IPS-20b (cell line): ENCODE measurements around the gene GLIPR1L2.

ENCODE experiments used
- H3K27ac ChIP-seq: one replicate; pipeline ENCODE4 v1.5.1; 2013; ENCODE audit warnings: low read length
- H3K27me3 ChIP-seq: 2 replicates; pipeline ENCODE4 v1.6.1; 2013; ENCODE audit warnings: mild to moderate bottlenecking, low read length, inconsistent platforms; ENCODE audit not compliant: insufficient read depth
- H3K36me3 ChIP-seq: 2 replicates; pipeline ENCODE4 v1.6.1; 2013; ENCODE audit warnings: low read depth, mild to moderate bottlenecking, inconsistent platforms, low read length, moderate library complexity; ENCODE audit not compliant: insufficient read depth
- H3K4me1 ChIP-seq: 2 replicates; pipeline ENCODE4 v1.6.1; 2013; ENCODE audit warnings: mild to moderate bottlenecking, control low read depth, inconsistent platforms, low read length, moderate library complexity; ENCODE audit not compliant: insufficient read depth
- H3K4me3 ChIP-seq: 2 replicates; pipeline ENCODE4 v1.5.1; 2013; ENCODE audit warnings: mild to moderate bottlenecking, low read length, inconsistent platforms
- H3K9ac ChIP-seq: 2 replicates; pipeline ENCODE4 v1.6.1; 2013; ENCODE audit warnings: low read depth, mild to moderate bottlenecking, inconsistent platforms, low read length, moderate library complexity
- H3K9me3 ChIP-seq: 2 replicates; pipeline ENCODE4 v1.6.1; 2013; ENCODE audit warnings: mild to moderate bottlenecking, low read depth, low read length, inconsistent platforms; ENCODE audit not compliant: insufficient read depth

GLIPR1L2 gene

DNA sequence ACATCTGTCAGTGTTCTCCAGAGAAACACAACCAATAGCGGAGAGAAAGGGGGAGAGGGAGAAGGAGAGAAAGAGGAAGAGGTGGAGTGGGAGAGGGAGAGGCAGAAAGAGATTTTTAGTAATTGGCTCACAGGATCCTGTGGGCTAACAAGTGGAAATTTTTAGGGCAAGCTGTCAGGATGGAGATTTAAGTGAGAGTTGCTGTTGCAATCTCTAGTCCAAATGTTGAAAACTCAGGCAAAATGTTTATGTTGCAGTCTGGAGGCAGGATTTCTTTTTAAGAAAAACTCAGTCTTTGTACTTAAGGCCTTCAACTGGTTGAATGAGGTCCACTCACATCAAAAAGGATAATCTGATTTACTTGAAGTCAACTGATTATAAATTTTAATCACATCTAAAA, 12.5 kb upstream of the GLIPR1L2 start:
- Histone ChIP-seq H3K9me3 (no peaks in the 10 kb centered on the region), H3K36me3 (no peaks in the 10 kb centered on the region), H3K4me1 (no peaks in the 10 kb centered on the region), H3K4me3 (no peak overlapping the region), H3K27ac (no peak overlapping the region), H3K27me3 (no peaks in the 10 kb centered on the region), H3K9ac (no peak overlapping the region)

DNA sequence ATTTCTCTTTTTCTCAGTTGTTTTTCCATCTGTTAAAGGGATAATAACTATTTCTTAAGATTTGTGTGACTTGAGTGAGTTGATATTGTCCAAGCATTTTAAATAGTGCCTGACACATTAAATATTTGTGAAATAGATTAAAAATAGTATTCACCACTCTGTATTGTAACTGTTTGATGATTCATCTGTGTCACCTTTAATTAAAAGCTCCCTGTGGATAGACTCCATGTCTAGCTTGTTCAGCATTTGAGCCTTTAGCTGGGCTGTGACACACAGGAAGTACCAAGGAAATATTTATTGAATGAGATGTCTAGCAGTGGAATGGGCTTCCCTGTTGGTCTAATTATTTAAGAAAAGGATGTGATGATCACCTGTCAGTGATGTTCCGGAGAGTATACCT, 1.8 kb upstream of the GLIPR1L2 start:
- no peaks in the 10 kb centered on the region for H3K36me3 ChIP-seq
- H3K27me3 ChIP-seq: no peaks in the 10 kb centered on the region
- H3K4me1 ChIP-seq: peaks cover 2% of the 10 kb centered on the region; the same call in 1 of the 2 replicates
- H3K9me3 ChIP-seq: no peaks in the 10 kb centered on the region
- no peak overlapping the region for H3K4me3 ChIP-seq
- H3K9ac ChIP-seq: no peak overlapping the region
- no peak overlapping the region for H3K27ac ChIP-seq

DNA sequence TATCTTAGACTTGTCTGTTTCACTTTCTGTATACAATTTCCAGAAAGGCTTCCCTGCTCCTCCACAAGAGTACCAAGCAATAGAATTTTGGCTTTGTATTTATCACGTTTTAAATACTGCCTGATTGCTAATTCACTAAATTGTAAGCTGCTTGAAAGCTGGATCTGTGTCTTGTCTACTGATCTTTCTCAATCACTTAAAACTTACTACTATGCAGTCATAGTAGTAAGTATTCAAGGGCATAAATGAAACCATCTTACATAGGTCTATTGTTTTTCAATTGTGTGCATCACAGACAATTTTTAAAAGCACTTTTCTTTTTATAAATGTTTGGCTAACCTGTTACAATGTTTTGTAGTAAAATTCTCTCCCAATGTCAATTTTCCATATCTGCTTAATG, 1.2 kb upstream of the GLIPR1L2 start:
- no peaks in the 10 kb centered on the region for H3K27me3 ChIP-seq
- no peak overlapping the region for H3K9ac ChIP-seq
- no peaks in the 10 kb centered on the region for H3K9me3 ChIP-seq
- no peak overlapping the region for H3K4me3 ChIP-seq
- H3K4me1 ChIP-seq: peaks cover 2% of the 10 kb centered on the region; the same call in 1 of the 2 replicates
- no peaks in the 10 kb centered on the region for H3K36me3 ChIP-seq
- H3K27ac ChIP-seq: no peak overlapping the region

DNA sequence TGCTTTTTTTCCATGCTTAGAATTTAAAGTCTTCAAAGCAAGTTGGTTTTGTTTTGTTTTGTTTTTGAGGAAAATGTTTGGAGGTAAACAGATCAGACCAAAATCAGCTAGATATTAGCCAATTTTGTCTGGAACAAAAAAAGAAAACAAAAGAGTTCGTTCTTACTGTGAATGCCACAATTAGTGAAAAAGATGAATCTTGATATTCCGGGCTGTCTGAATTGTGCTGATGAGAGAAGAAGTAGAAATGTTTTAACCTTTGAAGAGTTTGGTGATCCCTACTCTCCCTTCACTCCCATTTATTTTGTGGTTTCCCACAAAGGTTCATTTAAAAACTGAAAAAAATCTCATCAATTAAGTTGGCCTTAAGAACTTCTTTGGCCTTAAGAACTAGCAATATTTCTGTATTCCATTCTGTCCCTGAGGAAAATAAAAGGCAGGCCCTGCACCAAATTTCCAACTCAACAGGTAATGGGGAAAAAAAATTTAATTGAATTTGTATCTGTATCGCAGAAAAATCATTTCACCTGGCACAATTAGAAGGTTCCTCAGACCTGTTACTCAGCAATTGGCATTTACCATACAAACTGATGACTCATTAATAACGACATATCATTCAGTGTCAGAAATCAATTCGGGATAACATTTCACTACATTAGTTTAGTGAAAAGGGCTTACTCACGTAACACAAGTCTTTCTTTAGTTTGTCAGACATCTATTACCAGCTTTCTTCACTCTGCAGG, 562 bp upstream of the GLIPR1L2 start:
- H3K4me3 ChIP-seq: peak overlapping the region; percentile 63
- peaks cover 2% of the 10 kb centered on the region; the same call in 1 of the 2 replicates for H3K4me1 ChIP-seq
- H3K9me3 ChIP-seq: no peaks in the 10 kb centered on the region
- no peaks in the 10 kb centered on the region for H3K36me3 ChIP-seq
- no peak overlapping the region for H3K27ac ChIP-seq
- no peaks in the 10 kb centered on the region for H3K27me3 ChIP-seq
- peak overlapping the region; percentile 32; the same call in 1 of the 2 replicates for H3K9ac ChIP-seq

DNA sequence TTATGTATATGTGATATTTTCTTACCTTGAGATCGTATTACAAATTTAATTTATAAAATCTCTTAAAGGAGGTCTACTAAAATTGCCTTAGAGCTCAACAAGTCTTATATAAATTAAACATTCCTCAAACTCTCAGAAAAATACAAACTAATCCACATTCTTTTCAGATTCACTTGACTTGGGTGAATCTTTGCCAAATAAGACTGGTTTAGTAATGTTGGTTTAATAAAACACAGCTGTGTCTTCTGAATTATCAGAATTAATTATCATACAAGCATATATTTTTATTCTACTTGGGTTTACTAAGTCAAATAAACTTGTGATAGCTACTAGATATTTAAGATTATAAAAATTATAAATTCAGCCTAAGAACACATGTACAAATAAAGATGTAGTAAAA, 13.3 kb downstream of the GLIPR1L2 start:
- no peak overlapping the region for H3K4me3 ChIP-seq
- no peaks in the 10 kb centered on the region for H3K36me3 ChIP-seq
- no peaks in the 10 kb centered on the region; the same call in 1 of the 2 replicates for H3K4me1 ChIP-seq
- no peak overlapping the region for H3K9ac ChIP-seq
- H3K9me3 ChIP-seq: no peaks in the 10 kb centered on the region
- H3K27ac ChIP-seq: no peak overlapping the region
- H3K27me3 ChIP-seq: no peaks in the 10 kb centered on the region

DNA sequence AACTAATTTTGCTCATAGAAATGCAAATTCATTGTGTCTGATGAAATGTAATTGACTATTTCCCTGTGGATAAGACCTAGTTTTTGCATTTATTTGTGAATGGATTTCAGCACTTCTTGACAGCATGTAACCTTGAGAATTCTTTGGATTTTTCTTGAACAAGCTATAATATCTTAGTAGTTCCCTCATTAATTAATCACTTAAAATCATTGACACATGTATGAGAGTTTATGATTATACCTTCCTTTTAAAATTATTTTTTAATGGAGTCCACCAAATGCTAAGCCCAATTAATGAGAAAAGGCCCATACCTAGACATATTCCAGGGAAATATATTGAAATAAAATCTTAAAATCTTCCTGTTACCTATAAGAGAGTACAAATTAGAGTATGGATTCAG, 16.8 kb downstream of the GLIPR1L2 start:
- no peaks in the 10 kb centered on the region for H3K27me3 ChIP-seq
- no peak overlapping the region for H3K9ac ChIP-seq
- H3K9me3 ChIP-seq: no peaks in the 10 kb centered on the region
- H3K36me3 ChIP-seq: no peaks in the 10 kb centered on the region
- no peaks in the 10 kb centered on the region; the same call in 1 of the 2 replicates for H3K4me1 ChIP-seq
- no peak overlapping the region for H3K4me3 ChIP-seq
- H3K27ac ChIP-seq: no peak overlapping the region

DNA sequence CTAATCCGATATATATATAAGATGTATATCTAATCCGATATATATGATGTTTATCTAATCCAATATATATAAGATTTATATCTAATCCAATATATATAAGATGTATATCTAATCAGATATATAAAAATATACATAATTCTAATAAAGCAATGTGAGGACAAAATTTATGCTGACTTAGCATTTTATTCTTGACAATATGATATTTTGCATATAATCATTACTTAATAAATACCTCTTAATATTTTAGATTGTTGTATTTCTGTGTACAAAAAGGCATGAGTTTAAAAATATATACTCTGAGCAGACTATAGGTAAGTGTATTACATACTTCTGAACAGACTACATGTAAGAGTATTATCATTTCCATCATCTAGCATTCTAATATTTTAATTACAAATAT, 18.9 kb downstream of the GLIPR1L2 start:
- Histone ChIP-seq H3K27me3 (no peaks in the 10 kb centered on the region), H3K4me3 (no peak overlapping the region), H3K36me3 (no peaks in the 10 kb centered on the region), H3K27ac (no peak overlapping the region), H3K9me3 (no peaks in the 10 kb centered on the region), H3K4me1 (no peaks in the 10 kb centered on the region; the same call in 1 of the 2 replicates), H3K9ac (no peak overlapping the region)

DNA sequence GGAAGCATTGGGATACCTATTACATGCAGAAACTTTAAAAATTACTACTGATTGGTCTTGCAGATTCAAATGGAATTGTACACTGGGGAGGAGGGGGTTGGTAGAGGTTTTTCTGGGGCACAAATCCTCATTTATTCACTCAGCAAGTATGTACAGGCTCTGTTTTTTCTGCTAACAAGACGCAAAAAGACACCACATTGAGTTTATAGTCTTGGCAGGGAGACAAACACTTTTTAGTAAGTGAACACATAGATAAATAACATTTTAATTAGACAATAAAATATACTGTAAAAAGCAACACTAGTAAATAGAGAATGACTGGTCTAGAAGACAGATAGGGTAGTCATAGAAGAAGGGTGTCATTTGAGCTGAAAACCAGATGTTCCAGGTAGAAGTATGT, 23.8 kb downstream of the GLIPR1L2 start:
- no peaks in the 10 kb centered on the region for H3K9me3 ChIP-seq
- H3K27ac ChIP-seq: no peak overlapping the region
- no peak overlapping the region for H3K4me3 ChIP-seq

DNA sequence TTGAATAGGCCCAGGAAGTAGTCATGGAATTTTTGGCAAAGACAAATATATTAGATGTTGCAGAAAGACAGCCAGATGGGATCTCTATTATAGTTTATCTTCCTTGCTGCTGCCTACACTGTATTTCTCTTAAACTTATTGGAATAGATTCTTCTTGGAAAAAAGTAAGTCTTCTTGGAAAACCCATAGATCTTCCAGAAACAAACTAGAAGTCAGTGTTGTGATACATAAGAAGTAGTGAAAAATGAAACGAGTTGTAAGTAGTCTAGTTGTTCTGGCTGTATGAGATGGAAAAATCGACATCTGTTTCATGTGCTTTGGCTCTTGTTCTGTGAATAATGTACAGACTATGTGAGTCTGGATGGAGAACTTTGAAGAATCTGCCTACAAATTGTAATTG, 29.0 kb downstream of the GLIPR1L2 start:
- H3K36me3 ChIP-seq: no peaks in the 10 kb centered on the region
- no peak overlapping the region for H3K9ac ChIP-seq
- H3K9me3 ChIP-seq: no peaks in the 10 kb centered on the region
- no peak overlapping the region for H3K27ac ChIP-seq
- H3K4me1 ChIP-seq: no peaks in the 10 kb centered on the region
- no peaks in the 10 kb centered on the region for H3K27me3 ChIP-seq
- H3K4me3 ChIP-seq: no peak overlapping the region

More for the DNA sequence above, 23.8 kb downstream of the GLIPR1L2 start:
- Histone ChIP-seq H3K9ac (no peak overlapping the region), H3K27me3 (no peaks in the 10 kb centered on the region), H3K4me1 (no peaks in the 10 kb centered on the region), H3K36me3 (no peaks in the 10 kb centered on the region)

DNA sequence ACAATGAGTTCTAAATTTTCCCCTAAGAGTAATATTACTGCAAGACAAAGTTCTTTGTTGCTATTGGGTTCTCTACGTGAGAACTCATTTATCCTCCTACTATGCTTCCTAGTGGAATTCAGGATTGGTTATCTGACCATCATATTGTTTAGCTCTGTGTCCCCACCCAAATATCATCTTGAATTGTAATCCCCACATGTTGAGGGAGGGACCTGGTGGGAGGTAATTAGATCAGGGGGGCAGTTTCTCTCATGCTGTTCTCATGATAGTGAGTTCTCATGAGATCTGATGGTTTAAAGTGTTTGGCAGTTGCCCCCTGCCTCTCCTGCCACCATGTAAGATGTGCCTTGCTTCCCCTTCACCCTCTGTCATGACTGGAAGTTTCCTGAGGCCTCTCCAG, 36.6 kb downstream of the GLIPR1L2 start:
- no peaks in the 10 kb centered on the region for H3K27me3 ChIP-seq
- no peak overlapping the region for H3K27ac ChIP-seq
- peaks cover 30% of the 10 kb centered on the region for H3K9me3 ChIP-seq
- no peak overlapping the region for H3K4me3 ChIP-seq
- no peaks in the 10 kb centered on the region for H3K36me3 ChIP-seq
- no peak overlapping the region for H3K9ac ChIP-seq
- H3K4me1 ChIP-seq: peaks cover 9% of the 10 kb centered on the region; the same call in 1 of the 2 replicates

DNA sequence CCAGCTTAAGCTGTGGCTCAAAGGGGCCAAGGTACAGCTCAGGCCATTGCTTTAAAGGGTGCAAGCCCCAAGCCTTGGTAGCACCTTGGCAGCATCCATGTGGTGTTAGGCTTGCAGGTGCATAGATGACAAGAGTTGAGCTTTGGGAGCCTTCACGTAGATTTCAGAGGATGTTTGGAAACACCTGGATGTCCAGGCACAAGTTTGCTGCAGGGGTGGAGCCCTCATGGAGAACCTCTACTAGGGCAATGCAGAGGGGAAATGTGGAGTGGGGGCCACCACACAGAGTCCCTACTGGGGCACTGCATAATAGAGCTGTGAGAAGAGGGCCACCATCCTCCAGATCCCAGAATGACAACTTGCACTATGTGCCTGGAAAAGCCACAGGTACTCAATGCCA, 37.9 kb downstream of the GLIPR1L2 start:
- H3K36me3 ChIP-seq: no peaks in the 10 kb centered on the region
- H3K27ac ChIP-seq: no peak overlapping the region
- peaks cover 9% of the 10 kb centered on the region; the same call in 1 of the 2 replicates for H3K4me1 ChIP-seq
- no peak overlapping the region for H3K4me3 ChIP-seq
- no peak overlapping the region for H3K9ac ChIP-seq
- no peaks in the 10 kb centered on the region for H3K27me3 ChIP-seq
- H3K9me3 ChIP-seq: peaks cover 33% of the 10 kb centered on the region

DNA sequence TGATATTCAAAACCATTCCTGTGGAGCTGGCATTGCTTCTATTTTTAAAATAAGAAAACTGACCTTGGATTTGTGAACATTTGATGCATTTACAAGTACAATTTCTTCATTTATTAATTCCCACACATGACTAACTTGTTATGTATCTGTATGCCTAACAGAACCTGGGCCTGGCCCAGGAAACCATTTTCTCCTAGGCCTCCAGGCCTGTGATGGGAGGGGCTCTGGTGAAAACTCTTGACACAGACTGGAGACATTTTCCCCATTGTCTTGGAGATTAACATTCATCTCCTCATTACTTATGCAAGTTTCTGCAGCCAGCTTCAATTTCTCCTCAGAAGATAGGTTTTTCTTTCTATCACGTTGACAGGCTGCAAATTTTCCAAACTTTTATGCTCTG, 42.0 kb downstream of the GLIPR1L2 start:
- no peak overlapping the region for H3K9ac ChIP-seq
- H3K4me1 ChIP-seq: peaks cover 9% of the 10 kb centered on the region; the same call in 1 of the 2 replicates
- peaks cover 46% of the 10 kb centered on the region for H3K9me3 ChIP-seq
- H3K27ac ChIP-seq: no peak overlapping the region
- H3K36me3 ChIP-seq: no peaks in the 10 kb centered on the region
- no peak overlapping the region for H3K4me3 ChIP-seq
- no peaks in the 10 kb centered on the region for H3K27me3 ChIP-seq
